ENCODE results near the gene ZNF300.
"Not testable (repeated sequence)": the region's sequence is repeated elsewhere in the genome, so short reads cannot be mapped to it uniquely, and the experiment has no call there.

GRCh38 chr5:150845185-150845859, 59.5 kb downstream of the ZNF300 start:
- TF ChIP-seq CTCF (tag by site-specific recombination; IDR thresholded peaks at IDR 0.05); ZNF26 (tag by site-specific recombination; IDR thresholded peaks at IDR 0.05); ZNF571 (tag by site-specific recombination; IDR thresholded peaks at IDR 0.05); KLF10 (tag by site-specific recombination; IDR thresholded peaks at IDR 0.05); ZNF639 (tag by site-specific recombination; IDR thresholded peaks at IDR 0.05); ZNF148 (tag by site-specific recombination; IDR thresholded peaks at IDR 0.05; ENCODE audit: borderline replicate concordance); ZNF140 (tag by site-specific recombination; IDR thresholded peaks at IDR 0.05); ZNF580 (tag by site-specific recombination; IDR thresholded peaks at IDR 0.05); ZNF704 (tag by site-specific recombination; IDR thresholded peaks at IDR 0.05); ZFP69B (tag by site-specific recombination; IDR thresholded peaks at IDR 0.05); PBX3 (CRISPR knock-in tag; IDR thresholded peaks at IDR 0.05): not testable (repeated sequence)
